T-helper 1 cell treated with Interleukin-12 subunit alpha and Interleukin-12 subunit beta and Interleukin-4 antibody, amounts not matched to agents 30 ng/mL and 1 ng/mL, for 36 hours (primary cell): Measurements from ENCODE around the gene SSR2. TPM values are rescaled to one million over a fixed set of nuclear protein-coding genes. Genes with fewer than 3 reads are reported as not detected.

Experiments used
- intact Hi-C: fragments of 100-400 bp; cut with micrococcal nuclease; formaldehyde crosslinking; loops from one replicate; pipeline ENCODE4 v1.15.1; 2024
- total RNA-seq: library from RNA; stranded (reverse); gene quantifications from 2 replicates; pipeline ENCODE4 v1.2.3, GENCODE V29; 2022

The SSR2 gene
- total RNA-seq, result 278 and 281 TPM in 2 replicates

GRCh38 chr1:156020293-156021092 lies at the start of gene SSR2:
Gene SSR2 (minus strand): TSS chr1:156020951. CDS start chr1:156020167, 784 bp downstream.
- intact Hi-C loops, result loop anchor here (1.0 to 2.0 kb wide), 13 partner anchors 16 to 766 kb away; partner anchors contain the start of genes ENTREP3, GON4L, KHDC4 and LAMTOR2

- intact Hi-C loops, result no loop called here
Observed at GRCh38 chr1:156070548-156070947, 49.8 kb upstream of the SSR2 start.

- intact Hi-C loops, result no loop called here
Observed at GRCh38 chr1:156069490-156070455, 49.0 kb upstream of the SSR2 start.

- intact Hi-C loops, result no loop called here
Observed at GRCh38 chr1:156067262-156067661, 46.5 kb upstream of the SSR2 start.

- intact Hi-C loops, result loop anchor here (1.0 kb wide), 6 partner anchors 12 to 132 kb away; partner anchors contain the start of genes KHDC4 and LAMTOR2
Observed at GRCh38 chr1:156065871-156066270, 45.1 kb upstream of the SSR2 start.

GRCh38 chr1:156065212-156065611 lies 44.5 kb upstream of the SSR2 start:
- intact Hi-C loops, result no loop called here

- intact Hi-C loops, result no loop called here
Observed at GRCh38 chr1:156064615-156065014, 43.9 kb upstream of the SSR2 start.

GRCh38 chr1:156063997-156064285 lies 43.2 kb upstream of the SSR2 start:
- intact Hi-C loops, result no loop called here

GRCh38 chr1:156062189-156062588 lies 41.4 kb upstream of the SSR2 start:
- intact Hi-C loops, result no loop called here

- intact Hi-C loops, result no loop called here
Observed at GRCh38 chr1:156060937-156061636, 40.3 kb upstream of the SSR2 start, which contains the start of gene RAB25. Gene RAB25 (plus strand): TSS chr1:156061160. CDS start chr1:156061401, 241 bp downstream.

GRCh38 chr1:156056326-156056849 lies 35.6 kb upstream of the SSR2 start:
- intact Hi-C loops, result loop anchor here (10.0 kb wide), 1 partner anchor 782 kb away; the partner anchor contains the start of genes CLK2 and HCN3

GRCh38 chr1:156055281-156056048 lies 34.7 kb upstream of the SSR2 start:
- intact Hi-C loops, result loop anchor here (2.0 to 10.0 kb wide), 2 partner anchors 71 to 781 kb away; partner anchors contain the start of genes CLK2 and HCN3

GRCh38 chr1:156054500-156055280 lies 33.9 kb upstream of the SSR2 start, which contains the start of gene LAMTOR2:
Gene LAMTOR2 (plus strand): TSS chr1:156054782. CDS start chr1:156054890, 108 bp downstream.
- intact Hi-C loops, result loop anchor here (1.0 to 10.0 kb wide), 22 partner anchors 12 to 1080 kb away; partner anchors contain the start of genes ARHGEF2, CCT3, CKS1B and CLK2

- intact Hi-C loops, result loop anchor here (1.0 to 10.0 kb wide), 23 partner anchors 12 to 1080 kb away; partner anchors contain the start of genes ARHGEF2, CCT3, CKS1B and CLK2
Observed at GRCh38 chr1:156053768-156054499, 33.2 kb upstream of the SSR2 start, which contains the start of gene UBQLN4. Gene UBQLN4 (minus strand): TSS chr1:156053798. CDS start chr1:156053701, 97 bp downstream.

- intact Hi-C loops, result loop anchor here (1.0 to 10.0 kb wide), 3 partner anchors 308 to 811 kb away; partner anchors contain the start of genes CLK2 and HCN3
Observed at GRCh38 chr1:156052862-156053767, 32.4 kb upstream of the SSR2 start.

GRCh38 chr1:156051011-156051725 lies 30.4 kb upstream of the SSR2 start:
- intact Hi-C loops, result loop anchor here (5.0 to 10.0 kb wide), 2 partner anchors 776 to 809 kb away; partner anchors contain the start of genes CLK2 and HCN3
